BLaER1 treated with 17β-estradiol and CSF1 and Interleukin-3, amounts not matched to agents 10 nM and 100 nM (cell line): ENCODE measurements around the gene TAP2.
A peak's percentile ranks its signal among the peaks of the same experiment; 100 is the strongest.

Experiments
- H3K27ac ChIP-seq, 11 experiments: shearing (Covaris generic); formaldehyde crosslinking; 2 replicates each; pipeline ENCODE4 v1.8.1; 2022
- H3K27me3 ChIP-seq, 11 experiments: shearing (Covaris generic); formaldehyde crosslinking; 2 replicates each; pipeline ENCODE4 v1.8.1; 2022
- H3K36me3 ChIP-seq, 11 experiments: shearing (Covaris generic); formaldehyde crosslinking; 2 replicates each; pipeline ENCODE4 v1.8.1; 2022
- H3K4me1 ChIP-seq, 10 experiments: shearing (Covaris generic); formaldehyde crosslinking; 2 replicates each; pipeline ENCODE4 v1.8.1; 2022
- H3K4me2 ChIP-seq, 11 experiments: shearing (Covaris generic); formaldehyde crosslinking; 2 replicates each; pipeline ENCODE4 v1.8.1; 2022
- H3K4me3 ChIP-seq, 10 experiments: shearing (Covaris generic); formaldehyde crosslinking; 2 replicates each; pipeline ENCODE4 v1.8.1; 2022
- H3K9ac ChIP-seq, 11 experiments: shearing (Covaris generic); formaldehyde crosslinking; 2 replicates each; pipeline ENCODE4 v1.8.1; 2022
- H3K9me3 ChIP-seq, 11 experiments: shearing (Covaris generic); formaldehyde crosslinking; replicated peaks in 1 of 11; 2 replicates each; pipeline ENCODE4 v1.8.1; 2022
- H4K20me1 ChIP-seq, 11 experiments: shearing (Covaris generic); formaldehyde crosslinking; 2 replicates each; pipeline ENCODE4 v1.8.1; 2022
- Cebpa-rat ChIP-seq, 11 experiments: shearing (Covaris generic); IDR thresholded peaks; 2 replicates each; pipeline ENCODE4 v1.8.1; 2022

Gene TAP2

GRCh38 chr6:32847795-32848194 is 9.3 kb upstream of the TAP2 start:
- Histone ChIP-seq H3K27me3 (no peaks in the 10 kb centered on the region), H3K4me1 (peaks cover 42 to 63% (median 57%) of the 10 kb centered on the region in 10 experiments)

GRCh38 chr6:32847004-32847403 is 8.5 kb upstream of the TAP2 start:
- Histone ChIP-seq H3K9me3 (no peaks in the 10 kb centered on the region; a peak in 3 of 22 replicates), H3K4me3 (no peak overlapping the region)

More at GRCh38 chr6:32847795-32848194, 9.3 kb upstream of the TAP2 start:
- no peaks in the 10 kb centered on the region; a peak in 3 of 22 replicates for H3K9me3 ChIP-seq
- TF ChIP-seq Cebpa-rat (IDR thresholded peaks at IDR 0.05): no peak
- peak overlapping the region in 3 of 11 experiments; percentile 5 to 96 (median 92); a peak in 1 of 22 replicates for H3K4me2 ChIP-seq
- H4K20me1 ChIP-seq: peaks cover 0 to 29% (median 14%) of the 10 kb centered on the region in 11 experiments; a peak in 11 of 22 replicates
- H3K9ac ChIP-seq: no peak overlapping the region
- H3K36me3 ChIP-seq: peaks cover 55 to 61% (median 57%) of the 10 kb centered on the region in 11 experiments
- no peak overlapping the region for H3K27ac ChIP-seq
- H3K4me3 ChIP-seq: no peak overlapping the region

GRCh38 chr6:32845384-32845884 is 6.9 kb upstream of the TAP2 start:
- Histone ChIP-seq H3K27me3 (no peaks in the 10 kb centered on the region), H3K9me3 (no peaks in the 10 kb centered on the region; a peak in 3 of 22 replicates), H3K4me2 (peak overlapping the region; percentile 81 to 97 (median 92)), H3K27ac (peak overlapping the region in 10 of 11 experiments; percentile 87 to 99 (median 96); a peak in 19 of 22 replicates), H3K36me3 (peaks cover 60 to 73% (median 63%) of the 10 kb centered on the region in 11 experiments), H3K9ac (peak overlapping the region; percentile 86 to 97 (median 92); a peak in 21 of 22 replicates), H3K4me1 (peaks cover 46 to 67% (median 58%) of the 10 kb centered on the region in 10 experiments), H4K20me1 (peaks cover 0 to 24% (median 14%) of the 10 kb centered on the region in 11 experiments; a peak in 11 of 22 replicates), H3K4me3 (peak overlapping the region; percentile 71 to 90 (median 84))
- no peak for TF ChIP-seq Cebpa-rat (IDR thresholded peaks at IDR 0.05)

More at GRCh38 chr6:32847004-32847403, 8.5 kb upstream of the TAP2 start:
- H3K9ac ChIP-seq: no peak overlapping the region
- H4K20me1 ChIP-seq: peaks cover 0 to 26% (median 14%) of the 10 kb centered on the region in 11 experiments; a peak in 11 of 22 replicates
- TF ChIP-seq Cebpa-rat (IDR thresholded peaks at IDR 0.05): no peak
- no peaks in the 10 kb centered on the region for H3K27me3 ChIP-seq
- H3K36me3 ChIP-seq: peaks cover 60 to 69% (median 64%) of the 10 kb centered on the region in 11 experiments
- H3K27ac ChIP-seq: no peak overlapping the region
- peaks cover 44 to 64% (median 58%) of the 10 kb centered on the region in 10 experiments for H3K4me1 ChIP-seq
- H3K4me2 ChIP-seq: peak overlapping the region in 10 of 11 experiments; percentile 81 to 97 (median 92); a peak in 18 of 22 replicates

GRCh38 chr6:32844839-32845383 is 6.4 kb upstream of the TAP2 start:
- TF ChIP-seq Cebpa-rat (IDR thresholded peaks at IDR 0.05): no peak
- peaks cover 48 to 73% (median 60%) of the 10 kb centered on the region in 10 experiments for H3K4me1 ChIP-seq
- peak overlapping the region; percentile 81 to 97 (median 92) for H3K4me2 ChIP-seq
- H3K9ac ChIP-seq: peak overlapping the region; percentile 86 to 97 (median 92); a peak in 21 of 22 replicates
- H4K20me1 ChIP-seq: peaks cover 0 to 24% (median 14%) of the 10 kb centered on the region in 11 experiments; a peak in 11 of 22 replicates
- H3K36me3 ChIP-seq: peaks cover 55 to 71% (median 58%) of the 10 kb centered on the region in 11 experiments
- H3K4me3 ChIP-seq: peak overlapping the region; percentile 71 to 90 (median 84)
- no peaks in the 10 kb centered on the region; a peak in 3 of 22 replicates for H3K9me3 ChIP-seq
- H3K27ac ChIP-seq: peak overlapping the region; percentile 87 to 99 (median 96); a peak in 21 of 22 replicates
- no peaks in the 10 kb centered on the region for H3K27me3 ChIP-seq

- Histone ChIP-seq H3K4me2 (peak within 1 kb of the TSS; percentile 81 to 97 (median 92)), H3K36me3 (peaks cover 48 to 64% (median 52%) of the 10 kb centered on the region in 11 experiments), H3K27ac (peak within 1 kb of the TSS; percentile 87 to 99 (median 96)), H3K4me3 (peak within 1 kb of the TSS; percentile 71 to 90 (median 84)), H3K9me3 (no peaks in the 10 kb centered on the region; a peak in 3 of 22 replicates), H4K20me1 (peaks cover 0 to 24% (median 14%) of the 10 kb centered on the region in 11 experiments; a peak in 11 of 22 replicates), H3K27me3 (no peaks in the 10 kb centered on the region), H3K9ac (peak within 1 kb of the TSS; percentile 86 to 97 (median 92)), H3K4me1 (peaks cover 51 to 80% (median 66%) of the 10 kb centered on the region in 10 experiments)
- no peak for TF ChIP-seq Cebpa-rat (IDR thresholded peaks at IDR 0.05)
Measured at GRCh38 chr6:32843979-32844838, 5.7 kb upstream of the TAP2 start, which contains the start of gene PSMB8. Gene PSMB8, minus strand, starts transcription at chr6:32844047. Its CDS starts 51 bp downstream, at chr6:32843996.

GRCh38 chr6:32843331-32843978 is 4.9 kb upstream of the TAP2 start:
- peaks cover 0 to 24% (median 14%) of the 10 kb centered on the region in 11 experiments; a peak in 11 of 22 replicates for H4K20me1 ChIP-seq
- H3K4me3 ChIP-seq: peak overlapping the region; percentile 71 to 90 (median 84)
- peak overlapping the region; percentile 87 to 99 (median 96) for H3K27ac ChIP-seq
- peak overlapping the region; percentile 81 to 97 (median 92) for H3K4me2 ChIP-seq
- no peaks in the 10 kb centered on the region for H3K27me3 ChIP-seq
- no peaks in the 10 kb centered on the region; a peak in 3 of 22 replicates for H3K9me3 ChIP-seq
- peaks cover 41 to 56% (median 44%) of the 10 kb centered on the region in 11 experiments for H3K36me3 ChIP-seq
- peaks cover 55 to 84% (median 70%) of the 10 kb centered on the region in 10 experiments for H3K4me1 ChIP-seq
- H3K9ac ChIP-seq: peak overlapping the region; percentile 86 to 97 (median 92)
- TF ChIP-seq Cebpa-rat (IDR thresholded peaks at IDR 0.05): no peak

- Histone ChIP-seq H3K36me3 (peaks cover 33 to 49% (median 37%) of the 10 kb centered on the region in 11 experiments), H3K27ac (peak overlapping the region in 9 of 11 experiments; percentile 90 to 99 (median 96); a peak in 12 of 22 replicates), H4K20me1 (peaks cover 0 to 21% (median 14%) of the 10 kb centered on the region in 11 experiments; a peak in 11 of 22 replicates), H3K4me3 (peak overlapping the region; percentile 71 to 90 (median 84)), H3K4me1 (peaks cover 58 to 83% (median 73%) of the 10 kb centered on the region in 10 experiments), H3K4me2 (peak overlapping the region; percentile 81 to 97 (median 92)), H3K9ac (peak overlapping the region; percentile 19 to 97 (median 92); a peak in 20 of 22 replicates), H3K9me3 (no peaks in the 10 kb centered on the region), H3K27me3 (no peaks in the 10 kb centered on the region)
- no peak for TF ChIP-seq Cebpa-rat (IDR thresholded peaks at IDR 0.05)
Measured at GRCh38 chr6:32842690-32843089, 4.2 kb upstream of the TAP2 start.
